HG03064 (cell line): ENCODE measurements around the gene ADARB1.

Experiments used
- ATAC-seq: cut with Tn5 transposase; IDR thresholded peaks from one replicate; pipeline ENCODE4 v1.9.1; 2021; ENCODE audit warnings: low read depth; ENCODE audit not compliant: unreplicated experiment

ADARB1 gene

DNA sequence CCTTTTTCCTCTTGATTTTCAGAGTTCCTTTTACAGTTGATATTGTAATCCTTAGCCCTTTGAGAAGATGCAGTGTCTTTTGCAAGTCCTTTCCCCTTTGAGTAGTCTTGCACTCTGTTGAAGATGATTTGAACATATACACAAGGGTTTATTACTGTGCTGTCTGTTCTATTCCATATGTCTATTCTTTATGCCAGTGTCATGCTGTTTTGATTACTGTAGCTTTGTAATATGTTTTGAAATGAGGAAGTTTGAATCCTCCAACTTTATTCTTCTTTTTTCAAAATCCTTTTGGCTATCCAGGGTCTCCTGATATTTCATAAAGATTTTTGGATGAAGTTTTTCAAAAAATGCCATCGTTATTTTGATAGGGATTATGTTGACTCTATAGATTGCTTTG, 112.3 kb downstream of the ADARB1 start:
- ATAC-seq: no peak

DNA sequence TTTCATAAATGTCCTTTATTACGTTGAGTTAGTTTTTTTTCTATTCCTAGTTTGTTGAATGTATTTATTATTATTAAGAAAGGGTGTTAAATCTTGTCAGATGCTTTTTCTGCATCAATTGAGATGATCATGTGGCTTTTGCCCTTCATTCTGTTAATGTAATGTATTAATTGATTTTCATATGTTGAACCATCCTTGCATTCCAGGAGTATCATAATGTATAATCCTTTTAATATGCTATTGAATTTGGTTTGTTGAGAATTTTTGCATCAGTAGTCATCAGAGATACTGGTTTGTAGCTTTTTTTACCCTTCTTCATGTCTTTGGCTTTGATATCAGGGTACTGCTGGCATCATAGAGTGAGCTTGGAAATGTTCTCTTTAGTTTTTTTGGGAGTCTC, 113.3 kb downstream of the ADARB1 start:
- ATAC-seq: no peak

DNA sequence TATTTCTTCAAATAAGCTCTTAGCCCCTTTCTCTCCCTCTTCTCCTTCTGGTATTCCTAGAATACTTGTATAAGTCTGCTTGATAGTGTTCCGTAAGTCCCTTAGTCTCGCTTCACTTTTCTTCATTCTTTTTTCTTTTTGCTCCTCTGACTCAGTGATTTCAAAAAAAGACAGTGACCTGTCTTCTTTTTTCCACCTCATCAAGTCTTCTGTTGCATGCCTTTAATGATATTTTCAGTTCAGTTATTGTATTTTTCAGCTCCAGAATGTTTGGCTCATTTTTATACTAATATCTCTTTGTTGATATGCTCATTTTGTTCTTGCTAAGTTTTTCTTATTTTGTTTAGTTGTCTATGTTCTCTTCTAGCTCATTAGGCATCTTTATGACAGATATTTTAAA, 115.6 kb downstream of the ADARB1 start:
- no peak for ATAC-seq

DNA sequence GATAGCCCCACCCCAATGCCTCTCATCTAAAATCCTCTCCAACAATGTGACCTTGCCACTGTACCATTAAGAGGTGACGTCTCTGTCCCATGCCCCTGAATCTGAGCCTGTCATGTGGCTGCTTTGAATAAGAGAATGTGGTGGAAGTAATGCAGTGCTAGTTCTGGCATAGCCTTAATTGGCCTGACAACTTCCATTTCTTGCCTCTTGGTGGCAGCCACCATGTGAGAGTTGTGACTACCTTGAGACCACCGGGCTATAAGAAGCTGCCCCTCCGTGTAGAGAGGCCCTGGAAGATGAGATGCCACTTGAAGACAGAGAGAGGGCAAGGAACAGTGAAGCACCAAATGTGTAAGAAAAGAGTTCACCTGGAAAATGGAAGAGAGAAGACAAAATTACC, 118.0 kb downstream of the ADARB1 start:
- no peak for ATAC-seq

DNA sequence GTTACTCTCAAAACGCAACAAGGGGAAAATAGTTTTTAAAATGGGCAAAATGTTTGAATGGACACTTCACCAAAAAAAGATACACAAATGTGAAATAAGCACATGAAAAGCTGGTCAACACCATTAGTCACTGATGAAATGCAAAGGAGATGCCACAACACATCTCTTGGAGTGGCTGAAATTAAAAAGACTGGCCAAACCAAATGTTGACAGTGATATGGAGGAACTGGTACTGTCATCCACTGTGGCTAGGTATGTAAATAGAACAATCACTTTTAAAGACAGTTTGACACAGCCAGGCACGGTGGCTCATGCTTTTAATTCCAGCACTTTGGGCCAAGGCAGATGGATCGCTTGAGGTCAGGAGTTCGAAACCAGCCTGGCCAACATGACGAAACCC, 122.2 kb downstream of the ADARB1 start:
- ATAC-seq: no peak

DNA sequence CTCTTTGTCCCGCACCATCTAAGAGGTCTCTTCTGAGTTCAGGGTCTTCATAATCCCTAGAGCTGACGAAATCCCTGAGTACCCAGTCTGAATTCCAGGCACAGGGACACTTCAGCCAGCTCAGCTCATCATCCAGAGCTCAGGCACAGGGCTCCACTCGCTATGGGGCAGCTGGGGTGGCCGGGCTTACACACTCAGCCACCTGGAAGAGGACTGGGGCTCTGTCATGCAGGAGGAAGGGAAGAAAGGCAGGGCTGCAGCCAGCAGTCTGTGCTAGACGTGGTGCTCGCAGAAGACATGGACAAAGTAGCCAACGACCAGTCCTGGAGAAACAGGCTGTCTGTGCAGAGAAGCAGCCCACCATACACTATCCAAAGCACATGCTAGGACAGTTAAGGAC, 124.8 kb downstream of the ADARB1 start:
- ATAC-seq: no peak

DNA sequence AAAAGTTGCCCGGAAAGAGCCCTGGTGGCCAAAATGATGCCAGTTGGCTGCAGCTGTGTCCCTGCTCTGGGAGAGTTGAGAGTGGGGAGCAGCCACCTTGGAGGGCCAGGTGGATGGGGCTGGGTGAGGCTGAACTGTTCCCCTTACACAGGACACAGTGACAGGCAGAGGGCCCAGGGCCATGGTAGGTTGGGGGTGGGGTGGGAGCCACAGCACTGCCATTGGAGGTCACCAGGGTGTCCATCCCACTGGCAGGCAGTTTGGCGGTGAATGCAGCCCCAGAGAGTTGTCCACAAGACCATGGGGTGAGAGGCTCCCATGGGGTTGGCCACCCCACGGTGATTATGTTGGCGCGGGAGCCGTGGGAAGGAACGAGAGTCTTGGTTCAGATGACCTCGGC, 125.7 kb downstream of the ADARB1 start:
- ATAC-seq: no peak

DNA sequence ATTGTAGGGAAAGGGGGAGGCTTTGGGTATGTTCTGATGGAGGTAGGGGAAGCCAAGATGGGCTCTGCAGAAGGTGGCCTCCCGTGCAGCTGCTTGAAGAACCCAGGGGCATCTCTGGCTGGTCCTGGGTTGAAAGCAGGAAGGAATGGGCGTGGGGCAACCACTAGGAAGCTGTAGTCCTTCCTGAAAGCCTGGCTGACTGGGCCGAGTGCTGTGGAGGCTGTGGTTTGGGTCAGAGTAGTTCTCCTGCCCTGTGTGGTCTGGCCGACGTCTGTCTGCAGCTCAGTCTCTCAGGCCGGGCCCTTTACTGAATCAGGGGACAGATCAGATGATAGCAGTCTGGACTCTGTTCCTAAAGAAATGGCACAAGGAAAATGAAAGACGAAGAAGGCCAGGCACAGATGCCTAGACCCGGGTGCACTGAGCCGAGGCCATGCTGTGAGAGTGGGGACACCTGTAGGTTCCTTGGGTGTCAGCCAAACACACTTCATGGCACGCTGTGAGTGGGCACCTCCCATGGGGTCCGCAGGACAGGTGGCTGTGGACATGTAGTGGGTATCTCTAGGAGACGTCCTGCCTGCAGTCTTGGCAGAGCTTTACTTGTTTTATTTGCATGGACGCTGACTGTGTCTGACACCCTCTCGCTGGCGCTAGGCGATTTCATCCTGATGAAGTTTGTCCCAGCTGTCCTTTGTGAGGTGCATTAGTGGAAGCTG, 126.4 kb downstream of the ADARB1 start:
- no peak for ATAC-seq

DNA sequence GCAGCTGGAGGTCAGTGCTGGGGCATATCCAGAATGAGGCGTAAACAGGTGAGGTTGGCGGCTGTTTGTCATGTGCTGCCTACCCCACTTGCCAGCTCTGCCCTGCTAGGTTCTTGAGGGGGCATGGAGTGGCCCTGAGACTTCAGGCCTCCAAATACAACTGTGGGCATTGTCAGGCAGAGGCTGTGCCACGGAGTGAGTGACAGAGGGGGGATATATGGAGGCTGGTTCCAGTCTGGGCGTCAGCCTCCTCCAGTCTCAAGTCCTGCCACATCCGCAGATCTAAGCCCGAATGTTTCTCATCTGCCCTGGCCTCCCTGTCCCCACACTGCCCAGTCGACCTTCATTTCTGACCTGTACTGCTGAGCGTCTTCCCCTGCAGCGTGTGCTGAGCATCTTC, 128.0 kb downstream of the ADARB1 start:
- ATAC-seq: no peak

DNA sequence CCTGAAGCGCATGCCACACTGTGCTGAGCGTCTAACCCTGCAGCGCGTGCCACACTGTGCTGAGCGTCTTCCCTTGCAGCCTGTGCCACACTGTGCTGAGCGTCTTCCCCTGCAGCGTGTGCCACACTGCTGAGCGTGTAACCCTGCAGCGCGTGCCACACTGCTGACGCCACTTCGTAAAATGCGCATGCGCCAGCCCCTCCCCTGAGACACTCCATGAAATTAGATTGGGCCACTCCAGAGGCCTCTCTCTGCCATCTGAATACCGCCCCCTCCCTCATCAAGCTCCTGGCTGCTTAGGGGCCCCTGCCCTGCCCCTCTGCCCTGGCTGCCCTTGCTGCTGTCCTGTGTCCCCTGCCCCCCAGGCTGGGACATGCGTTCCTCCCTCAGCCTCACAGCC, 128.5 kb downstream of the ADARB1 start:
- no peak for ATAC-seq

DNA sequence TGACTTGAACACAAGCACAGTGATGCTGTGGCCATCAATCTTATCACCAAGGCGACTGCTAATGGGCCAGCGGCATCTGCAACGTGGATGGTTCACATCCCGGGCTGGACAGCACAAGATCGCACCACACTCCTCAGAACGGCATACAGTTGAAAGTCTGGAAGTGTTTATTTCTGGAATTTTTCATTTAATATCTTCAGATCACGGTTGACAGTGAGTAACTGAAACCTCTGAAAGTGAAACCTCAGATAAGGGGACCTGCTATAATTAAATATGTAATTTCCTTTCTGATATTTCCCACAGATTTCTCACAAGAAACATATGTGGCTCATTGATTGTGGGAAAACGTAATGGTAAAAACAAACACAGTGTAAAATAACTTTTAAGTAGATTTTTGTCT, 129.6 kb downstream of the ADARB1 start:
- ATAC-seq: no peak

DNA sequence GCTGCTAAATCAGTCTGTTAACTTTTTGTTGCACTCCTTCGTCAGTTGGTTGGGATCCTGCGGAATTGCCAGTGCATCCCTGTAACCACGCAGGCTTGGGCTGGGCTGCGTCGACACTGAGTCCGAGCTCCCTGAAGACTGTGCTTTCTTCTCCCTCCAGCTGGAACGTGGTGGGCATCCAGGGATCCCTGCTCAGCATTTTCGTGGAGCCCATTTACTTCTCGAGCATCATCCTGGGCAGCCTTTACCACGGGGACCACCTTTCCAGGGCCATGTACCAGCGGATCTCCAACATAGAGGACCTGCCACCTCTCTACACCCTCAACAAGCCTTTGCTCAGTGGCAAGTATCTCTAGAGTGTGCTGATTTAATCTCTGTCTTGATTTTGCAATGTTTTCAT, 130.0 kb downstream of the ADARB1 start:
- ATAC-seq: no peak

DNA sequence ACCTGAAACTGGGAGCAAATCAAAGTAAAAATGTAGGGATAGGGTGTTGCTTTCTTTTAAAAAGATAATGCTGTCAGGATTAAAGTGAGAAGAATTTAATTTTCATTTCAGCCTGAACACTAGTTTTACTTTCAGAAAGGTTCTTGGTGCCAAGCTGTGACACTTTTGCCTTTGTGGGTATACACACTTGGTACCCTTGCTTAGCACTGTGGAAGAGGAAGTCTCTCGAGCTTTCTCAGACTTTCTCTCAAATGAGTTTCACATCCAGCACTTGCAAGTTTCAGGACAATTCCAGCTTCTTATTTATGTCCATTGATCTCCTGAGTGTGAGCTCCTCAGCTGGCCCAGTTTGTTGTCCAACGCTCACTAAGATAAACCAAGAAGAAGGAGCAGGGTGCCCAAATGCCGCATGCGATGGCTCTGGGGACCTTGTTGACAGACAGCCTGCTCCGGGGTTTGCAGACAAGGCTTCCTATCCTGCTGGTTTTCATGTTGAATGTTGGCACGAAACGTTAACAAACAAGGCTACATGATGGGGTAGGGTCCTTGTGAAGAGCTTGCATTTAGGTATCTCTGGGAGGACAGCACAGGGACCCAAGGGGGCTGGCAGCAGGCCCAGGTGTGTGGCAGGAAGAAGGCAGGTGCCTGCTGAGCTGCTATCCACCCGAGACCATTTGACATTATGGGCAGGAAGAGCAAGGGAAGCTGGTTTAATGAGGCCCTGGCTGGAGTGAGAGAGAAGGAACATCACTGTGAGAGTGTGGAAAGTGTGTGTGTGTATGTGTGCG, 133.7 kb downstream of the ADARB1 start:
- no peak for ATAC-seq

DNA sequence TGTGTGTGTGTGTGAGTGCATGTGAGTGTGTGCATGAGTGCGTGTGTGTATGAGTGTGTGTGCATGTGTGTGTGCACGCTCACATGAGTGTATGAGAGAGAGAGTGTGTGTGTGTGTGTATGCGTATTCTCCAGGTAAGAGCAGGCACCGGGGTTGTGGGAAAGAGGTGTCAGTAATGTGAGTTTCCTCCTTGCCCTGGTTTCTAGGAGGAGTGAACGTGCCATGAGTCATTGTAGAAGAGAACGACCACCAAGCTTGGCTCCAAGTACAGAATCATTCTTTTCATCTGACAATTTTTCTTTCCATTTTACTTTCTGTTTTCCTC, 134.2 kb downstream of the ADARB1 start:
- no peak for ATAC-seq

DNA sequence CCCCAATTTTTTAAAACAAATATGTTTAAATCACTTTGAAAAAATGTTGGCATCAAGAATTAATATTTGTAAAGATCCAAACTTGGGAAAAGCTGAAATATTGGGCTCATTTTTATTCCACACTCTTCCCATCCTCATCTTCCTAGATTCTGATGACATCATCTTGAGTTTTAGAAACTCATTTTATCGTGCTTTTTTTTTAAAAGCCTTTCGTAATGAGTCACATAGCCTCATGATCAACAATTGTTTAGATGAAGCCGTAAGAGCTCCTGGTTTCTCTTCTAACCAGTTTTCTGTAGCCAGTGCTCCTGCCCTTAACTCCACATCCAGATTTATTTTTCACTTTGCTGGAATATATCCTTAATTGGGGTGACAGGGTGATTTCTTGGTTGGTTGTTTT, 134.7 kb downstream of the ADARB1 start:
- ATAC-seq: no peak

DNA sequence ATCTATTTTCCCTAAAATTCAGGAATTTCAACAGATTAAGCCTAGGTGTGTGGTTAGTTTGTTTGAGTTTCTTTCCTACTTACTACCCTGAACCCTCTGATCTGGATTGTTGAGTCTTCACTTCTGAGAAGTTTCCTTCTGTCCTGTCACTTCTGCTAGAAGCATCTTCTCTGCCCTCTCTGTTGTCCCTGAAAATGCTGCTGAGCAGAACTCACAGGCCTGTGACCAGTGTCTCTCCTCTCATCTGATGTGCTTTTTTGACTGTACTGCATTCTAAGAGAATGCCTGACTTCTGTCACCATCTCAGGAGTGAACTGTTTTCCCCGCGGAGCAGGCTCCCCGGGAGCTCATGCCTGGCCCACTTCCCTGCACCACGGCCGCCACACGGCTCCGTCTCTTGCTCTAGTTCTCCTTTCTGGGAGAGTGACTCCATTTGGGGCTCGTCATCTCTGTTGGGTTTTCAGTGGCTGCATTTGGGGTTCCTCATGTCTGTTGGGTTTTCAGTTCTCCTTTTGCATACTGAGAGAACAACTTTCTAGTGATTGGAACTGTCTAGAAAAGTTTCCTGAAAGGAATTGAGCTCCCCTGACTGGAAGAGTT, 135.4 kb downstream of the ADARB1 start:
- no peak for ATAC-seq

DNA sequence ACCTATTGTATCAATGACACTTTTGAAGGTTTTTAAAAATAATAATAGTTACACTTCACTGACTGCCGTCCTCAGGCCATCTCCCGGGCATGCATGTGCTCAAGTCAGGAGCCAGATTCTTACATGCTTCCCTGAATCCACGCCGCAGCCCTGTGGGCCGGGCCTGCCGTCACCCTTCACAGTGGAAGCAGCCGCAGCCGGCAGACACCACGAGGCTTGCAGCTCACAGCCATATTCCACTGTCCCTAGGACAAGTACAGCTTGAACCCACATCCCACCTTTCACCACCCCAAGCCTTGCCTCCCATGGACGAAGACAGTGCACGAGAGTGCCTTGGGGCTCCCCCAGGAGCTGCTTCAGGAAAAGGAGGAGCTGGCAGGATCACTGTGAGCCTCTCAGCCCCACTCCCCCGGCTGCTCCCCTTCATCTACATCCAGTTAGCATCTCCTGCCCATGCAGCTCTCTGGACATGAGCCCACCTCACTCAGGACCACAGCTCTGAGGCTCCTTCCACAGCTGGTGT, 136.1 kb downstream of the ADARB1 start:
- ATAC-seq: no peak

DNA sequence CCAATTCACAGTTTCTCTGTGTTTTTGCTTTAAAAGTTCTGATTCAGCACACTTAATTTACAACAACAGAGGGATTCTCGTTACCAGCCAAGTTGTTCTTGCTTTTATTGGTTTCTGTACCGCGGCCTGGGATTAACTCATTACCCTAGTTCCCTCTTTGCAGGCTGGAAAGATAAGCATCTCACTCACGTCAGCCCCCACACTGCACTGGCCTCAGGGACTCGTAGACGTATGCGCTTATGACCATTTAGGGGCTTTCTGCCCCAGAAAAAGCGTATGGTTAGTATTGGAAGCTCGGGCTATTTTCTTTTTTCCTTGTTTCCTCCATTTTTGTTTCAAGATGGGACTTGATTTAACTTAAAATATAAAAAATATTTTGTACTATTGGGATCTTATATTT, 137.3 kb downstream of the ADARB1 start:
- no peak for ATAC-seq

DNA sequence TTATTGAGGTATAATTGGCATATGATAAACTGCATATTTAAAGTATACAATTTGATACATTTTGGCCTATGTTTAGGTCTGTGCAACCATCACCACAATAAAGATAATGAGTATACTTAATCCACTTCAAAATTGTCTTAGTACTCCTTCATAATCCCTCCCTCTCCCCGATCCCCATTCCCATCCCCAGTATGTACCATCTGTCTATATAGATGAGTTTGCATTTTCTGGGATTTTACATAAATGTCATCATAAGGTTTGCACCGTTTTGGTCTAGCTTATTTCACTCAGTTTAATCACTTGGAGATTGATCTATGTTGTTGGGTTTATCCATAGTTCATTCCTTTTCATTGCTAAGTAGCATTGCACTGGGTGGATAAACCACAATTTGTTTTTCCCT, 139.0 kb downstream of the ADARB1 start:
- ATAC-seq: no peak

DNA sequence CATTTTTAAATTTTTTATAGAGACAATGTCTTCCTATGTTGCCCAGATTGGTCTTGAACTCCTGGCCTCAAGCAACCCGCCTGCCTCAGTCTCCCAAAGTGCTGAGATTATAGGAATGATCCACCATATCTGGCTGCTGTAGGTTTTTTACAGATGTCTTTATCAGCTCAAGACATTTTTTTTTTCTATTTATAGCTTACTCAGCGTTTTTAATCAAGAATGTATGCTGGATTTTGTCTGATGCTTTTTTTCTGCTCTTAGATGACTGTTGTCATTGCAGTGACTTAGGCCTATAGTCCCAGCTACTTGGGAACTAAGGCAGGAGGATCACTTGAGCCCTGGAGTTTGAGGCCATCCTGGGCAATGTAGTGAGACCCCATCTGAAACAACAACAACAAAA, 140.8 kb downstream of the ADARB1 start:
- ATAC-seq: no peak

DNA sequence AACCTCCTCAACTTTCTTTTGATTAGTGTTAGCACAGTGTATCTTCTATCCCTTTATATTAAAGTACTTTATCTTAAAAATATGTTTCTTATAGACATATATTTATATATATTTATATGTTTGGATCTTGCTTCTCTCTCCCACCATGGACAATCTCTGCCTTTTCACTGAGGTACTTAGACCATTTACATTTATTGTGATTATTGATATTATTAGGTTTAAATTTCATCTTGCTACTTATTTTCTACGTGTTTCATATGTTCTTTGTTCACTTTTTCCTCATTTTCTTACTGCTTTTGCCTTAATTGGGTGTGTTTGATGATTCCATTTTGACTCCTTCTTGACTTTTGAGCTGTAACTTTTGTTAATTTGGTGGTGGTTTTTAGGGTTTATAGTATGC, 142.6 kb downstream of the ADARB1 start:
- no peak for ATAC-seq

DNA sequence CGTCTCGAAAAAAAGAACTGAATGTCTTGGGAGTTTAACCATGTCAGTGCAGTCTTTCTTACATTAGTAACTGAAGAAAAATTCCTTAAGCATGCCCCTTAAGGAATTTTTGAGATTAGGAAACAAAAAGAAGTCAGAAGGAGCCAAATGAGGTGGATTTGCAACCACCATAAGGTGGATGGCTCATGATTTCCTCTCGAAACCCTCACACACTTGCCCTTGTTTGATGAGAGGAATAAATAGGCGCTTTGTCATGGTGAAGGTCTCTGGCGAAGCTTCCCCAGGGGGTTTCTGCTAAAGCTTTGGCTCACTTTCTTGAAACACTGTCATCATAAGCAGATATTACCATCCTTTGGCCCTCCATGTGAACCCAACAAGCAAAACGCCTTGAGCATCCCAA, 145.1 kb downstream of the ADARB1 start:
- ATAC-seq: no peak
